RPMI7951 (cell line): ENCODE data around the gene PRKAR2A. TPM values are rescaled to one million over a fixed set of nuclear protein-coding genes. Genes with fewer than 3 reads are reported as not detected.
"Not testable (repeated sequence)": the region's sequence is repeated elsewhere in the genome, so short reads cannot be mapped to it uniquely, and the experiment has no call there.

Experiments used
- DNase-seq: peaks from one replicate; pipeline ENCODE4 v3.0.0-alpha.2; 2012; ENCODE audit warnings: low read depth
- total RNA-seq: library from RNA; depleted of rRNA; stranded (reverse); fragments of >200 nt; shearing (Covaris generic); gene quantifications from 2 replicates; pipeline ENCODE4 v1.2.3, GENCODE V29; 2014

Gene PRKAR2A
- total RNA-seq, 1 experiment from 2014 or later: 38.7 TPM

GRCh38 chr3:48778565-48778964 is 69.1 kb downstream of the PRKAR2A start:
- not testable (repeated sequence) for DNase-seq

DNA sequence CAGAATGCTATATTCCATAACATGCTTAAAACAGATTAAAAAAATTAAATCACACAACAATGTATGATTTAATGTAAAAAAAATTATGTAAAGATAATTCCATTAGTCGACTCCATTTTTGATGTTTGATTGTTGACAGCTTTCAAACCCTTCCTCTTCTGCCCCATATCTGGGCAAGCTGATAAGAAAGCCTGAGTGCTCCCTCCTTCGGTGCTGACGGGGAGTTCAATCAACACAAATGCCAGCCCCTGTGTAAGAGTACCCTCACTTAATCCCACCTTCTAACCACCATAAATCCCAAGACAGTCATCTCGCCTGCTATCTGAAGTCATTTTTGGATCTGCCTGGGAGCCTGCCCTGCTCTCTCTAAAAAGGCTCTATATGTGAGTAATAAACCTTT is 70.8 kb downstream of the PRKAR2A start:
- no peak for DNase-seq

DNA sequence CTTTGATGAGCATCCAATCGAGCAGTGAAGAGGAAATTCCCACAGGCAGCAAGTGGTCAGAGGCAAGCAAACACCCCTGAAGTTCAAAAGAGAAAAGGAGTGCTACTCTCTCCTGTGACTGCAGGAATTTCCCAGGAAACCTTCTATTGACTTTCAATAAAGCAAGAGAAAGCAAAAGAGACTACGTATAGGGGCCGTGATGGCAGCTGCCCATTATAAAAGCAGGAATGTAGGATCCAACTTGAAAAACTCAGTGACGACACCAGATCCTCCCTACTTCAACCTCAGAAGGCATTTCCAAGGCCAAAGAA is 77.5 kb downstream of the PRKAR2A start:
- DNase-seq: no peak

- DNase-seq: no peak
Measured at GRCh38 chr3:48765376-48765775, 82.3 kb downstream of the PRKAR2A start.

GRCh38 chr3:48762816-48763215 is 84.9 kb downstream of the PRKAR2A start:
- no peak for DNase-seq

- not testable (repeated sequence) for DNase-seq
Measured at GRCh38 chr3:48759991-48760540, 87.6 kb downstream of the PRKAR2A start.

GRCh38 chr3:48759531-48759930 is 88.1 kb downstream of the PRKAR2A start:
- DNase-seq: not testable (repeated sequence)

- DNase-seq: no peak
Measured at GRCh38 chr3:48759071-48759470, 88.6 kb downstream of the PRKAR2A start.

GRCh38 chr3:48756640-48757039 is 91.0 kb downstream of the PRKAR2A start:
- no peak for DNase-seq

GRCh38 chr3:48750856-48751255 is 96.8 kb downstream of the PRKAR2A start:
- DNase-seq: no peak

DNA sequence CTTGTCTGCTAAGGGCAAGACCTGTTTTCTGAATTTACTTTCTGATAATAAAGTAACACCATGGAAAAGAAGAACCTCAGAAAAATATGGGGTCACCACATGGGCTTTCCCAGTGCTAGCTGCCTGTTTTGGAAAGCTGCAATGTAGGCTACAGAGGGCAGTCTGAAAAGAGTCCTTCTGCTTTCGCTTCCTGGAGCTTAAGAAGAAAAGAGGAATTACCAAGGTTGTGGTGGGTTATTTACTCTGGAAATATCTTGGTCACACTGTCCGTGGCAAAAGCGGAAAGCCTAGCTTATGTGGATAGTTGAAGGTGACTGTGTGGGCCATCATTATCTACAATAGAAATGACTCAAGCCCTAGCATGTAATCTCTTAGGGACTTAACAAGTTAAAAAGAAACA is 98.9 kb downstream of the PRKAR2A start:
- no peak for DNase-seq

DNA sequence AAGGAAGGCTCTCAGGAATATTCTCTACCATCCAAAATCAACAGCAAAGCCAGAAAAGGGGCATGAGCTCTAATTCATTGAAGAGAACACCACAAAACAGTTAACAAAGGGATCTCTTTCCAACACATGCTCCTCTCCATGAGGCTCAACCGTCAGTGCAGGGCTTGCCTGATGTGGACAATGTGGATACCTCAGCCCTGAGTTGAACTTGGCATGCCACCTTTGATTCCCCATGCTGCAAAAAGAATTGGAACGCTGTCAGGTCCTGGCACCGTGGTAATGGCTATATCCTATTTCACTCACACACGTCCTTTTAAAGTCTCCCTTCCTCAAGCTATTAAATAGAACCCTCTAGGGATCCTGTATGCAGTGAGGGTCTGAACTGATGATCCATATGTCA is 100.0 kb downstream of the PRKAR2A start:
- no peak for DNase-seq

- DNase-seq: peak; percentile 30
Measured at GRCh38 chr3:48747015-48747615, 100.6 kb downstream of the PRKAR2A start.

GRCh38 chr3:48743773-48744172 is 103.9 kb downstream of the PRKAR2A start:
- DNase-seq: no peak

GRCh38 chr3:48741226-48741625 is 106.4 kb downstream of the PRKAR2A start:
- DNase-seq: not testable (repeated sequence)

GRCh38 chr3:48739955-48740823 is 107.5 kb downstream of the PRKAR2A start:
- DNase-seq: peak; percentile 81

DNA sequence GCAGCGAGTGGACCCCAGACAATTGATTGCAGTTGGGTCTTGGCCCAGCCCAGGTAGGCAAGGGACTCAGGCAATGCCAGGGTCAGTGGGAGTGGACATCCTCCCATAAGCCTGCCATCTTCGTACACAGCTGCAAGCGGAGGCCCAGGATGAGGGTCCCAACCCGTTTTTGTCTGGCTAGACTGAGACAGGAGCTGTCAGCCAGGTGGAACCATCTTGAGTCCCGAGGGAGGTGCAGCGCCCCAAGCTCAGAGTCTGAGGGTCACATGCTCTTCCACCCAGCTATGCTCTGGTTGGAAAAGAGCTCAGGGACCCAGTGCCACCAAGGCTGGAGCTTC is 108.1 kb downstream of the PRKAR2A start:
- no peak for DNase-seq

DNA sequence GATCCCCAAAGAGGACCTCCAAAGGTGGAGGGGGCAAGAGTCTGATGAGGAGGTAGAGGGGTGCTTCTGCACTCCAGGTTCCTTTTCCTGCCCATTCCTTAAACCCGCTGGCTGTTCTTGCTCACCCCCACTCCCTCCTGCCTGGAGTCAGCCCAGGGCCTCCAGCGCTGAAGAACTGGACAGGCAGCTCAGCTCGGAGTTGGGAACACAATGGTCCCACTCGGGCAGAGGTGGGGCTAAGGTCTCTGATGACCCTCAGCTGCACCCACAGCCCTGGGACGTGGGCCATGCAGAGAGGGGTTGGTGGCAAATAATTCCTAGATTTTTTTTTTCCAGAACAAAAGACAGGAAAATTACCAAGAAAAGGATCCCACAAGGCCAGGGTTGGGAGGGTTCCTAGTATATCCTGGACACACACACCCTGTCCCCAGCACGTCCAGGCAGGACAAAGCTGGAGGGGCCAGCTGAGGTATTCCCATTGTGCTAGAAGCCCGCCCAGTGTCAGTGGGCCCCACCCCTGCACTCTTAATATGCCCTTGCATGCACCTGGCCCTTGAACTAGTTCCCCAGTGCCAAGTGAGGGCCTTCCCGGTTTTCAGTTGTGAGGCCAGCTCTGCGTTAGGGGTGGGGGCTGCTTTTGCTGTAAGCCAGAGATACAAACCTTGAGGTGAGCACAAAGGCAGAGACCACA is 108.6 kb downstream of the PRKAR2A start:
- DNase-seq: no peak

DNA sequence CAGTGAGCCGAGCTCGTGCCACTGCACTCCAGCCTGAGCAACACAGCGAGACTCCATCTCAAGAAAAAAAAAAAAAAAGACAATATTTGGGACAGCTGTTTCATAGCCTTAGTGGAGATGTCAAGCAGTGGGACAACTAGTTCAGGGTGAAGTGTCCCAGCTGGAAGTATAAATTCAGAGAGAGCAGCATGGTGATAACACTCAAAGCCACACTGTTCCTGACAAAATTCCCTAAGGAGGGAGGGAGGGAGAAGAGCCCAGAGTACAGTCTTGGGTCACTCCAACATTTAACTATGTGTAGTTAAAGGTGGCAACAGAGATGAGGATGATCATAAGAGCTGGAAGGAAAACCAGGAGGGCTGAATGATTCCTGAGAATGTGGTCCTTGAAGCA is 109.5 kb downstream of the PRKAR2A start:
- no peak for DNase-seq

DNA sequence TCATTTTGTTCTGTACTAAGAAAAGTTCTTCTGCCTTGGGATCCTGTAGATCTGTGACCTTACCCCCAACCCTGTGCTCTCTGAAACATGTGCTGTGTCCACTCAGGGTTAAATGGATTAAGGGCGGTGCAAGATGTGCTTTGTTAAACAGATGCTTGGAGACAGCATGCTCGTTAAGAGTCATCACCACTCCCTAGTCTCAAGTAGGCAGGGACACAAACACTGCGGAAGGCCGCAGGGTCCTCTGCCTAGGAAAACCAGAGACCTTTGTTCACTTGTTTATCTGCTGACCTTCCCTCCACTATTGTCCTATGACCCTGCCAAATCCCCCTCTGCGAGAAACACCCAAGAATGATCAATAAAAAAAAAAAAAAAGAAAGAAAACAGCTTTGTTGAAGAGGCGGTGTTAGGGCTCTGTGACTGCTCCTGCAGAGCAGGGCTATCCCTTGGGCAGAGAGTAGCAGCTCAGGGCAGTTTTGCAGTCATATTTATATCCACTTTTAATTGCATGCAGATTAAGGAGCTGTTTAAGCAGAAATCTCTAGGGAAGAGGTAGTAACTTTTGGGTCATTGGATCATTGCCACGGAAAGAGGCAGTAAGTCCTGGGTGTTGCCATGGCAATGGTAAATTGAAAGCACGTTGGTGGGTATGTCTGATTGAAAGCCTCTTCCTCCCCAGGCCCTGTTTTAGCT is 112.5 kb downstream of the PRKAR2A start:
- not testable (repeated sequence) for DNase-seq

DNA sequence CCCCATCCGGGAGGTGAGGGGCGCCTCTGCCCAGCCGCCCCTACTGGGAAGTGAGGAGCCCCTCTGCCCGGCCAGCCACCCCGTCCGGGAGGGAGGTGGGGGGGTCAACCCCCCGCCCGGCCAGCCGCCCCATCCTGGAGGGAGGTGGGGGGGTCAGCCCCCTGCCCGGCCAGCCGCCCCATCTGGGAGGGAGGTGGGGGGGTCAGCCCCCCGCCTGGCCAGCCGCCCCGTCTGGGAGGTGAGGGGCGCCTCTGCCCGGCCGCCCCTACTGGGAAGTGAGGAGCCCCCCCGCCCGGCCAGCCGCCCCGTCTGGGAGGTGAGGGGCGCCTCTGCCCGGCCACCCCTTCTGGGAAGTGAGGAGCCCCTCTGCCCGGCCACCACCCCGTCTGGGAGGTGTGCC is 113.1 kb downstream of the PRKAR2A start:
- not testable (repeated sequence) for DNase-seq
